PC-9 (cell line): ENCODE data around the gene ABHD16B. TPM values are rescaled to one million over a fixed set of nuclear protein-coding genes. Genes with fewer than 3 reads are reported as not detected.

Source experiments
- BruUV-seq: library from RNA; stranded (reverse); fragments of 400-500 nt; replicated peaks from 2 replicates; lab custom pipeline; 2021; lab: Mats Ljungman, UMichigan
- CTCF ChIA-PET: fragments of 300-600 bp; sonication (Branson Sonifier 250); formaldehyde crosslinking; loops from one replicate; lab custom pipeline; 2022; ENCODE audit warnings: antibody characterized with exemption; lab: Charles Lee
- POLR2A ChIA-PET: fragments of 300-600 bp; sonication (Branson Sonifier 250); formaldehyde crosslinking; loops from one replicate; lab custom pipeline; 2022; ENCODE audit warnings: antibody characterized with exemption; ENCODE audit not compliant: unreplicated experiment; lab: Charles Lee
- DNase-seq, 2 experiments: peaks; one replicate each; pipeline versions ENCODE4 v3.0.0 to v3.0.0-alpha.2; 2015 to 2022; ENCODE audit warnings: mixed read lengths in 1 of 2
- H2AFZ ChIP-seq: fragments of 200-600 bp; sonication (generic); 2 replicates; pipeline ENCODE4 v1.8.1; 2017; ENCODE audit warnings: antibody characterized with exemption
- H3F3A ChIP-seq: fragments of 200-600 bp; sonication (generic); 2 replicates; pipeline ENCODE4 v1.8.1; 2017; ENCODE audit warnings: antibody characterized with exemption, mild to moderate bottlenecking, low read depth; ENCODE audit not compliant: insufficient read depth
- H3K27ac ChIP-seq: fragments of 200-600 bp; sonication (generic); 2 replicates; pipeline ENCODE4 v1.6.1; 2016; ENCODE audit warnings: mixed run types
- H3K27me3 ChIP-seq: fragments of 200-600 bp; sonication (generic); 2 replicates; pipeline ENCODE4 v1.6.1; 2016; ENCODE audit warnings: low read depth, mixed run types; ENCODE audit not compliant: insufficient read depth
- H3K36me3 ChIP-seq: fragments of 200-600 bp; sonication (generic); 2 replicates; pipeline ENCODE4 v1.6.1; 2016; ENCODE audit warnings: low read depth, mixed run types
- H3K4me1 ChIP-seq: fragments of 200-600 bp; sonication (generic); replicated peaks from 2 replicates; pipeline ENCODE4 v1.6.1; 2016; ENCODE audit warnings: mixed run types; ENCODE audit not compliant: insufficient read depth
- H3K4me2 ChIP-seq: fragments of 200-600 bp; sonication (generic); 2 replicates; pipeline ENCODE4 v1.6.1; 2017; ENCODE audit warnings: mixed run types
- H3K4me3 ChIP-seq: fragments of 200-600 bp; sonication (generic); 2 replicates; pipeline ENCODE4 v1.6.1; 2016; ENCODE audit warnings: mixed run types
- H3K79me2 ChIP-seq: fragments of 200-600 bp; sonication (generic); 2 replicates; pipeline ENCODE4 v1.6.1; 2017; ENCODE audit warnings: low read depth, mixed run types
- H3K9me2 ChIP-seq: fragments of 200-600 bp; sonication (generic); 2 replicates; pipeline ENCODE4 v1.8.1; 2017; ENCODE audit warnings: mild to moderate bottlenecking; ENCODE audit not compliant: insufficient read depth
- H3K9me3 ChIP-seq: fragments of 200-600 bp; sonication (generic); 2 replicates; pipeline ENCODE4 v1.8.1; 2016; ENCODE audit warnings: low read depth; ENCODE audit not compliant: insufficient read depth
- H4K20me1 ChIP-seq: fragments of 200-600 bp; sonication (generic); 2 replicates; pipeline ENCODE4 v1.8.1; 2017; ENCODE audit not compliant: insufficient read depth
- CTCF ChIP-seq: fragments of 200-600 bp; sonication (generic); conservative IDR thresholded peaks from 2 replicates; pipeline ENCODE4 v1.6.1; 2017; ENCODE audit warnings: mixed run types, antibody characterized with exemption, mild to moderate bottlenecking, moderate library complexity
- EZH2 ChIP-seq: fragments of 200-600 bp; sonication (generic); IDR thresholded peaks from 2 replicates; pipeline ENCODE4 v1.8.0; 2017; ENCODE audit warnings: antibody characterized with exemption, low read depth
- intact Hi-C: fragments of 100-400 bp; cut with micrococcal nuclease; formaldehyde crosslinking; loops from one replicate; pipeline ENCODE4 v1.10.0; 2022; ENCODE audit not compliant: unreplicated experiment
- total RNA-seq: library from RNA; stranded (reverse); gene quantifications from 2 replicates; pipeline ENCODE4 v1.2.3, GENCODE V29; 2021

ABHD16B gene
- total RNA-seq, 1 experiment from 2014 or later = not detected

GRCh38 chr20:63884506-63885263 is 23.4 kb downstream of the ABHD16B start:
- CTCF ChIA-PET = no interaction called here
- no peak overlapping the region for H3K4me3 ChIP-seq
- H3K27me3 ChIP-seq = no peaks in the 10 kb centered on the region
- DNase-seq = no peak
- intact Hi-C loops = no loop called here
- no peak overlapping the region for H2AFZ ChIP-seq
- no peak overlapping the region for H3K4me2 ChIP-seq
- peaks cover 48% of the 10 kb centered on the region for H3K79me2 ChIP-seq
- peaks cover 32% of the 10 kb centered on the region for H3K36me3 ChIP-seq
- peaks cover 50% of the 10 kb centered on the region for H3K4me1 ChIP-seq
- peaks cover 43% of the 10 kb centered on the region for H3F3A ChIP-seq
- POLR2A ChIA-PET = interaction anchor here (0.6 kb wide), 1 partner anchor 73 kb away, joined by 3 read pairs; no protein-coding TSS in a partner anchor
- H4K20me1 ChIP-seq = peaks cover 63% of the 10 kb centered on the region
- no TSS peak for BruUV-seq
- no peak for TF ChIP-seq CTCF
- TF ChIP-seq EZH2 = no peak
- no peaks in the 10 kb centered on the region for H3K9me2 ChIP-seq
- H3K9me3 ChIP-seq = no peaks in the 10 kb centered on the region
- H3K27ac ChIP-seq = no peak overlapping the region

GRCh38 chr20:63885264-63886053 is 24.2 kb downstream of the ABHD16B start:
- Histone ChIP-seq H3K9me2 (no peaks in the 10 kb centered on the region), H3K4me1 (peaks cover 58% of the 10 kb centered on the region), H3K27ac (peak overlapping the region; percentile 38), H4K20me1 (peaks cover 62% of the 10 kb centered on the region), H3F3A (peaks cover 51% of the 10 kb centered on the region), H2AFZ (no peak overlapping the region), H3K4me2 (no peak overlapping the region), H3K4me3 (no peak overlapping the region), H3K9me3 (no peaks in the 10 kb centered on the region), H3K36me3 (peaks cover 39% of the 10 kb centered on the region), H3K79me2 (peaks cover 52% of the 10 kb centered on the region), H3K27me3 (no peaks in the 10 kb centered on the region)
- no TSS peak for BruUV-seq
- intact Hi-C loops = no loop called here
- TF ChIP-seq CTCF (no peak), EZH2 (no peak)
- POLR2A ChIA-PET = interaction anchor here (0.6 kb wide), 1 partner anchor 72 kb away, joined by 3 read pairs; no protein-coding TSS in a partner anchor
- CTCF ChIA-PET = no interaction called here
- DNase-seq = peak; percentile 45 to 75

GRCh38 chr20:63886054-63886419 is 24.7 kb downstream of the ABHD16B start:
- ChIA-PET CTCF (no interaction called here), POLR2A (no interaction called here)
- intact Hi-C loops = no loop called here
- Histone ChIP-seq H3K4me3 (no peak overlapping the region), H3K4me2 (no peak overlapping the region), H3F3A (peaks cover 56% of the 10 kb centered on the region), H3K27me3 (no peaks in the 10 kb centered on the region), H4K20me1 (peaks cover 56% of the 10 kb centered on the region), H3K36me3 (peaks cover 45% of the 10 kb centered on the region), H3K4me1 (peaks cover 63% of the 10 kb centered on the region), H2AFZ (no peak overlapping the region), H3K79me2 (peaks cover 57% of the 10 kb centered on the region), H3K27ac (peak overlapping the region; percentile 38), H3K9me3 (no peaks in the 10 kb centered on the region), H3K9me2 (no peaks in the 10 kb centered on the region)
- DNase-seq = no peak
- TF ChIP-seq EZH2 (no peak), CTCF (no peak)
- BruUV-seq = no TSS peak
